Prostate gland (tissue), 2 donors: ENCODE results near the gene AHR. TPM values are rescaled to one million over a fixed set of nuclear protein-coding genes. Genes with fewer than 3 reads are reported as not detected.

Source experiments
- DNase-seq: peaks from one replicate; pipeline ENCODE4 v3.0.0-alpha.2; 2019; ENCODE audit warnings: low spot score
- H3K27ac ChIP-seq, 2 donors: fragments of 200-600 bp; sonication (generic); 2 replicates each; pipeline ENCODE4 v1.5.1; 2017 to 2019
- H3K27me3 ChIP-seq: fragments of 200-600 bp; sonication (generic); replicated peaks from 2 replicates; pipeline ENCODE4 v1.5.1; 2019; ENCODE audit not compliant: insufficient read depth
- H3K36me3 ChIP-seq, 2 donors: fragments of 200-600 bp; sonication (generic); 1 replicate in 1 of 2; 2 replicates in 1 of 2; pipeline versions ENCODE4 v1.5.1 to v1.8.1; 2017 to 2019
- H3K4me1 ChIP-seq: fragments of 200-600 bp; sonication (generic); replicated peaks from 2 replicates; pipeline ENCODE4 v1.5.1; 2019
- H3K4me3 ChIP-seq, 2 donors: fragments of 200-600 bp; sonication (generic); 2 replicates each; pipeline ENCODE4 v1.5.1; 2017 to 2019
- H3K9me3 ChIP-seq: fragments of 200-600 bp; sonication (generic); 2 replicates; pipeline ENCODE4 v1.5.1; 2017
- POLR2A ChIP-seq: fragments of 450-650 bp; IDR thresholded peaks from one replicate; pipeline ENCODE4 v1.6.1; 2016; ENCODE audit warnings: antibody characterized with exemption, mild to moderate bottlenecking
- POLR2AphosphoS5 ChIP-seq: sonication (generic); formaldehyde crosslinking; IDR thresholded peaks from one replicate; pipeline ENCODE4 v1.6.1; 2017; ENCODE audit warnings: antibody characterized with exemption
- WGBS: methylation state at CpG from one replicate; pipeline ENCODE4 v1.1.5; 2018; 5-methylcytosine and 5-hydroxymethylcytosine counted together
- intact Hi-C: fragments of 100-400 bp; cut with DNase I; formaldehyde crosslinking; loops from one replicate; pipeline ENCODE4 v1.14.2; 2022
- total RNA-seq, 2 donors: library from RNA; depleted of rRNA; stranded (reverse); fragments of >200 nt; gene quantifications; one replicate each; pipeline ENCODE4 v1.1.0, GENCODE V29; 2016
- TF ChIP-seq, protein P1 (sequence below), 4 experiments: fragments of 200-600 bp in 2 of 4; fragments of 450-650 bp in 2 of 4; sonication (generic) in 2 of 4; IDR thresholded peaks; 1 replicate in 3 of 4; 2 replicates in 1 of 4; pipeline ENCODE4 v1.5.1; 2016 to 2019; ENCODE audit warnings: antibody characterized with exemption in 4 of 4, mild to moderate bottlenecking in 2 of 4, moderate library complexity in 2 of 4

AHR gene
- total RNA-seq, 2 donors from 2014 or later: 49.4 to 55.7 TPM

- WGBS: 83% methylated on average over 2 of the region's 2 CpGs
- no peak for DNase-seq
- H3K4me3 ChIP-seq: no peak overlapping the region
- no peaks in the 10 kb centered on the region for H3K9me3 ChIP-seq
- H3K27me3 ChIP-seq: no peaks in the 10 kb centered on the region
- H3K4me1 ChIP-seq: no peaks in the 10 kb centered on the region
- H3K27ac ChIP-seq: no peak overlapping the region
- intact Hi-C loops: no loop called here
- TF ChIP-seq POLR2A (no peak), POLR2AphosphoS5 (no peak)
- TF ChIP-seq, protein P1, sequence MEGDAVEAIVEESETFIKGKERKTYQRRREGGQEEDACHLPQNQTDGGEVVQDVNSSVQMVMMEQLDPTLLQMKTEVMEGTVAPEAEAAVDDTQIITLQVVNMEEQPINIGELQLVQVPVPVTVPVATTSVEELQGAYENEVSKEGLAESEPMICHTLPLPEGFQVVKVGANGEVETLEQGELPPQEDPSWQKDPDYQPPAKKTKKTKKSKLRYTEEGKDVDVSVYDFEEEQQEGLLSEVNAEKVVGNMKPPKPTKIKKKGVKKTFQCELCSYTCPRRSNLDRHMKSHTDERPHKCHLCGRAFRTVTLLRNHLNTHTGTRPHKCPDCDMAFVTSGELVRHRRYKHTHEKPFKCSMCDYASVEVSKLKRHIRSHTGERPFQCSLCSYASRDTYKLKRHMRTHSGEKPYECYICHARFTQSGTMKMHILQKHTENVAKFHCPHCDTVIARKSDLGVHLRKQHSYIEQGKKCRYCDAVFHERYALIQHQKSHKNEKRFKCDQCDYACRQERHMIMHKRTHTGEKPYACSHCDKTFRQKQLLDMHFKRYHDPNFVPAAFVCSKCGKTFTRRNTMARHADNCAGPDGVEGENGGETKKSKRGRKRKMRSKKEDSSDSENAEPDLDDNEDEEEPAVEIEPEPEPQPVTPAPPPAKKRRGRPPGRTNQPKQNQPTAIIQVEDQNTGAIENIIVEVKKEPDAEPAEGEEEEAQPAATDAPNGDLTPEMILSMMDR (IDR thresholded peaks at IDR 0.05): no peak
- H3K36me3 ChIP-seq: no peaks in the 10 kb centered on the region
Measured at GRCh38 chr7:17357952-17358351, 59.5 kb downstream of the AHR start.

- no peak for DNase-seq
- no peak overlapping the region for H3K27ac ChIP-seq
- no peaks in the 10 kb centered on the region for H3K9me3 ChIP-seq
- no peak overlapping the region for H3K4me3 ChIP-seq
- H3K27me3 ChIP-seq: no peaks in the 10 kb centered on the region
- TF ChIP-seq POLR2A (no peak), POLR2AphosphoS5 (no peak)
- TF ChIP-seq, protein P1 (IDR thresholded peaks at IDR 0.05): no peak
- 97% methylated on average over 6 of the region's 6 CpGs for WGBS
- no peaks in the 10 kb centered on the region for H3K36me3 ChIP-seq
- H3K4me1 ChIP-seq: no peaks in the 10 kb centered on the region
- intact Hi-C loops: no loop called here
Measured at GRCh38 chr7:17359610-17360009, 61.2 kb downstream of the AHR start.

GRCh38 chr7:17362439-17363105 is 64.1 kb downstream of the AHR start:
- Histone ChIP-seq H3K4me3 (no peak overlapping the region), H3K9me3 (no peaks in the 10 kb centered on the region), H3K4me1 (no peaks in the 10 kb centered on the region), H3K36me3 (no peaks in the 10 kb centered on the region), H3K27ac (no peak overlapping the region), H3K27me3 (no peaks in the 10 kb centered on the region)
- intact Hi-C loops: no loop called here
- WGBS: 93% methylated on average over 23 of the region's 23 CpGs
- no peak for DNase-seq
- no peak for TF ChIP-seq POLR2A

DNA sequence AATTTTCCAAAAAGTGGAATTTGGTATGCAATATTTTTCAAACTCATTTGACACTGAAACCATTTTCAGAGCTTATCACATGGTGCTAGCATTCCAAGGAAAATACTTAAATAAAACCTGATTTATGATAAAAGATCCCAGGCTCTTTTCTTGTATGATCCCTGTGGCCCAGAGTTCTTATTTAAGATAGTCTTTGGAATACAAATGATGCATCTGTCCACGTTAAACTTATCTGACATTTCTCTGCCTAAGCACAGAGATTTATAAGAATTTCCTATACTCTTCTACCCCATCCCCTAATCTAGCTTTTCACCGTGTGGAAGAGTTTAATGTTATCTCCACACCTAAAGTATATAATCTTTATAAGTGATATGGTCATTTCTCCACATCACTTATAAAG is 66.2 kb downstream of the AHR start:
- no peak overlapping the region for H3K4me3 ChIP-seq
- TF ChIP-seq, protein P1 (IDR thresholded peaks at IDR 0.05): no peak
- TF ChIP-seq POLR2A: no peak
- H3K9me3 ChIP-seq: no peaks in the 10 kb centered on the region
- 78% methylated on average over 2 of the region's 2 CpGs for WGBS
- H3K27me3 ChIP-seq: no peaks in the 10 kb centered on the region
- intact Hi-C loops: no loop called here
- no peaks in the 10 kb centered on the region for H3K4me1 ChIP-seq
- no peak for DNase-seq
- no peaks in the 10 kb centered on the region for H3K36me3 ChIP-seq
- H3K27ac ChIP-seq: no peak overlapping the region

GRCh38 chr7:17365775-17366174 is 67.3 kb downstream of the AHR start:
- no peak overlapping the region for H3K27ac ChIP-seq
- no peak overlapping the region for H3K4me3 ChIP-seq
- WGBS: 95% methylated on average over 1 of the region's 1 CpG
- no peaks in the 10 kb centered on the region for H3K36me3 ChIP-seq
- TF ChIP-seq POLR2AphosphoS5 (no peak), POLR2A (no peak)
- TF ChIP-seq, protein P1 (IDR thresholded peaks at IDR 0.05): no peak
- no peaks in the 10 kb centered on the region for H3K27me3 ChIP-seq
- H3K4me1 ChIP-seq: no peaks in the 10 kb centered on the region
- intact Hi-C loops: no loop called here
- H3K9me3 ChIP-seq: no peaks in the 10 kb centered on the region
- DNase-seq: no peak
